ENCODE data around the gene MLLT3. TPM values are rescaled to one million over a fixed set of nuclear protein-coding genes. Genes with fewer than 3 reads are reported as not detected.

MLLT3 gene
- total RNA-seq, 2 experiments from 2014 or later, result 42.5 to 49.2 TPM

DNA sequence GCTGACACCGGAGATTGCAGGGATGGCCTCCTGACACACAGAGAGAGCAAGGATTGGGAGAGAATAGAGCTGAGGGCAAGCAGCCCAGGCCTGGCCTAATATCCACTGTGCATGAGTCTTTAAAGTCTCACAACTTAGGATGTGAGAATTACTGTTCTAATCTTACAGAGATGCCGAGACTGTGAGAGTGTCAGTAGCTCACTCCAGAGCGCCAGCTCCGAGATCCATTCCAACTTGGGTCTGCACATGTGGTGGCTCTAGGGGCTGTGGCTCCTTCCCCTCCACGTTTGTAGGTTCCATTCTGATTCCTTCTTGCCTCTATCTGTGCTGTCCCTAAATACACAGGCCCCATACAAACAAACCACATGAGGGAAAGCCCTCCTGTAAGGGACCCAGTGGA lies 304.6 kb downstream of the MLLT3 start:
- peaks cover 83% of the 10 kb centered on the region for H3K4me1 Mint-ChIP-seq
- no peaks in the 10 kb centered on the region for H3K9me3 Mint-ChIP-seq (ENCODE audit: low read depth)
- POLR2A ChIA-PET, result no interaction called here
- no peak for DNase-seq
- peak overlapping the region; percentile 14 for H3K27ac Mint-ChIP-seq
- peaks cover 9% of the 10 kb centered on the region for H3K36me3 Mint-ChIP-seq (ENCODE audit: low read depth)
- no peaks in the 10 kb centered on the region for H3K27me3 Mint-ChIP-seq
- ATAC-seq, result no peak
- intact Hi-C loops (cut with DNase I, micrococcal nuclease), result loop anchor here (5.0 kb wide), 3 partner anchors 75 to 340 kb away; no protein-coding TSS in a partner anchor
- no peak overlapping the region for H3K4me3 Mint-ChIP-seq
- CTCF ChIA-PET, result no interaction called here

DNA sequence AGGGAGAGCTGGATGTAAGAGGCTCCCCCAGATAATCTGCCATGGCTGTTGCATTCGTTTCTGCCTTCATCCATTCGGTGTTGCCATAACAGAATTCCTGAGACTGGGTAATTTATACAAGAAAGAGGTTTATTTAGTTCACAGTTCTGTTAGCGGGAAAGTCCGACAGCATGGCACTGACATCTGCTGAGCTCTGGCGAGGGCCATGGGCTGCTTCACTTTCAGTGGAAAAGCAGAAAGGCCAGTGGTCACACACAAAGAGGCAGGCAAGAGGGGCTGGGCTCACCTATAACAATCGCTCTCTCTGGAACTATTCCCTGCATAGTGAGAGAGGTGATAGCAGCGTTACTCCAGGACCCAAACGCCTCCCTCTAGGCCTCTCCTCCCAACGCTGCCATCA lies 305.9 kb downstream of the MLLT3 start:
- peaks cover 73% of the 10 kb centered on the region for H3K4me1 Mint-ChIP-seq
- DNase-seq (no peak), ATAC-seq (no peak)
- CTCF ChIA-PET, result interaction anchor here (0.8 kb wide), 1 partner anchor 16 kb away, joined by 3 read pairs; no protein-coding TSS in a partner anchor
- H3K27ac Mint-ChIP-seq, result peak overlapping the region; percentile 32
- no peaks in the 10 kb centered on the region for H3K27me3 Mint-ChIP-seq
- H3K9me3 Mint-ChIP-seq (ENCODE audit: low read depth), result no peaks in the 10 kb centered on the region
- POLR2A ChIA-PET, result no interaction called here
- peaks cover 3% of the 10 kb centered on the region for H3K36me3 Mint-ChIP-seq (ENCODE audit: low read depth)
- intact Hi-C loops (cut with DNase I, micrococcal nuclease), result loop anchor here (5.0 kb wide), 3 partner anchors 74 to 339 kb away; no protein-coding TSS in a partner anchor
- H3K4me3 Mint-ChIP-seq, result no peak overlapping the region

DNA sequence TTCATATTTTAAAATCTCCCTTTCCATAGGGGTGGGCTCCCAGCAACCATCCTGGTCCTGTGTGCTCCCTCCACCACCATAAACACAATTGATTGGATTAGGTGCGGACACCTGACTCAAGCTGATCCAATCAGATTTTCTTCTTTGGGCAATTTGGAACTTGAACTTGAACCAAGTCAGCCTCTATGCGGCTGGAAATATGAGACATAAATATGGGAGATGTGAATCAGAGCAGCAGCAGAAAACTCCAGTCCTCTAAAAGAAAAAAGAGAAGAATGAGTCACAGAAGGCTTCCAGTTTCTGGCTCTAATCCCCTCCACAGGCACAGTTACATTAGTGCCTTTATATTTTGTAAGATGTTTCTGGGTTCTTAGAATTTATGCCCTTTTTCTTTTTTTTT lies 306.6 kb downstream of the MLLT3 start:
- H3K27ac Mint-ChIP-seq, result peak overlapping the region; percentile 88
- peaks cover 3% of the 10 kb centered on the region for H3K36me3 Mint-ChIP-seq (ENCODE audit: low read depth)
- H3K4me1 Mint-ChIP-seq, result peaks cover 66% of the 10 kb centered on the region
- ATAC-seq, result peak; percentile 60
- no peak overlapping the region for H3K4me3 Mint-ChIP-seq
- no peaks in the 10 kb centered on the region for H3K9me3 Mint-ChIP-seq (ENCODE audit: low read depth)
- ChIA-PET POLR2A (no interaction called here), CTCF (interaction anchor here (0.9 kb wide), 1 partner anchor 25 kb away, joined by 3 read pairs; no protein-coding TSS in a partner anchor)
- DNase-seq, result peak; percentile 36
- H3K27me3 Mint-ChIP-seq, result no peaks in the 10 kb centered on the region
- intact Hi-C loops (cut with DNase I, micrococcal nuclease), result loop anchor here (1.0 to 5.0 kb wide), 8 partner anchors 16 to 715 kb away; partner anchors contain the start of gene HACD4 (in 1 of the 2)

DNA sequence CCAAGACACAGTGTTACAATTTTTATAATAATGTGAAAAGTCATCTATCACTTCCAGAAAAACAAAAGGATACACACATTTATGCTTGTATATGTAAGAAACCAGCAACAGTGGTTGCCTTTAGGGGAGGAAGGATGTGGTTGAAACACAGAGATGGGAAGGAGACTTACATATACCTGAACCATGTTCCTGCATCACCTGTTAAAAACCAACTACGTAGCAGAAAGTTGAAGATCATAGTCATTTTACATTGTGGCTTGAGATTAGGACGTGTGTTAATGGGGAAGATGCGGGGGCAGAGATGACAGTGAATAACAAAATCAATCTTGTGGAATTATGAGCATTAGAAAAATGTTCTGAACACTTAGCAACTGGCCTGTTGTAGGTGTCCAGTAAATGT lies 307.3 kb downstream of the MLLT3 start:
- H3K27me3 Mint-ChIP-seq, result no peaks in the 10 kb centered on the region
- H3K27ac Mint-ChIP-seq, result peak overlapping the region; percentile 88
- intact Hi-C loops (cut with DNase I, micrococcal nuclease), result loop anchor here (1.0 to 5.0 kb wide), 8 partner anchors 16 to 716 kb away; partner anchors contain the start of gene HACD4 (in 1 of the 2)
- H3K36me3 Mint-ChIP-seq (ENCODE audit: low read depth), result peaks cover 3% of the 10 kb centered on the region
- peaks cover 59% of the 10 kb centered on the region for H3K4me1 Mint-ChIP-seq
- ChIA-PET CTCF (interaction anchor here (0.7 to 0.9 kb wide), 2 partner anchors 13 to 25 kb away, joined by 3 read pairs; no protein-coding TSS in a partner anchor), POLR2A (no interaction called here)
- H3K9me3 Mint-ChIP-seq (ENCODE audit: low read depth), result no peaks in the 10 kb centered on the region
- no peak overlapping the region for H3K4me3 Mint-ChIP-seq
- ATAC-seq (peak; percentile 64), DNase-seq (peak; percentile 27)

DNA sequence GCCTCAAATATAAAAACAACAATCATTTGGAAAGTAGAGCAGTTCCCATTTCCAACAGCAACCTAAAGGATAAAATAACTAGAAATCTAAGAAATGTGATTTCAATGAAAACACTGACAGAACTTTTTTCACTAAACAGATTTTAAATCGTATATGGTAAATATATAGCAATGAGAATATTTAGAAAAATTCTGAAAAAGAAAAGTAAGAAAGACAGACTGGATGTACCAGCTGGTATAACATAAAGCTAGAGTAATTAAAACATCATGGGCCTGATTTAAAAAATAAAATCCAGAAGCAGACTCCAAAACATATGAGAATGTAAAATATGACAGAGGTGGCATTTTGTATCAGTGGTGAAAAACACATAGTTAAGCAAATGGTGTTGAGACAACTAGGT lies 308.9 kb downstream of the MLLT3 start:
- peaks cover 3% of the 10 kb centered on the region for H3K36me3 Mint-ChIP-seq (ENCODE audit: low read depth)
- intact Hi-C loops (cut with DNase I, micrococcal nuclease), result no loop called here
- H3K4me3 Mint-ChIP-seq, result no peak overlapping the region
- ChIA-PET POLR2A (no interaction called here), CTCF (no interaction called here)
- DNase-seq (no peak), ATAC-seq (no peak)
- no peak overlapping the region for H3K27ac Mint-ChIP-seq
- peaks cover 44% of the 10 kb centered on the region for H3K4me1 Mint-ChIP-seq
- no peaks in the 10 kb centered on the region for H3K27me3 Mint-ChIP-seq
- H3K9me3 Mint-ChIP-seq (ENCODE audit: low read depth), result no peaks in the 10 kb centered on the region

DNA sequence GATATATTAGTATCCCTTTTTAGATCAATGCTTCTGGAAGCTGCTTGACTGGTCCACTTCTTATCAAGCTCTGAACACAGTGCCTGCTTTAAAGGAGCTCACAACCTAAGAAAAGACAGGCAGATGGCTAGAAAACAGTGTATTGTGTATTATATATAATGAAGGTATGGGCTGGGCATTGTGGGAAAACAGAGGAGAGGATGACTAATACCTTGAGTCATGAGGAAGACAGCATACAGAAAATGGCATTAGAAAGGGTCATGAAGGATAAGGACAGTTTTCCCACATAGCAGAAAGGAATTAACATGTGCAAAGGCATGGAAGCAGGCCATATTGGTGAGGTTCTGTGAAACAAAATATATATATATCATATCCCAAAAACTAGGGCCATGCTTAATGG lies 309.6 kb downstream of the MLLT3 start:
- Mint-ChIP-seq H3K9me3 (ENCODE audit: low read depth) (no peaks in the 10 kb centered on the region), H3K4me3 (no peak overlapping the region), H3K27ac (no peak overlapping the region), H3K27me3 (no peaks in the 10 kb centered on the region), H3K36me3 (ENCODE audit: low read depth) (peaks cover 3% of the 10 kb centered on the region), H3K4me1 (peaks cover 38% of the 10 kb centered on the region)
- ChIA-PET CTCF (no interaction called here), POLR2A (no interaction called here)
- intact Hi-C loops (cut with DNase I, micrococcal nuclease), result no loop called here
- ATAC-seq (no peak), DNase-seq (no peak)

DNA sequence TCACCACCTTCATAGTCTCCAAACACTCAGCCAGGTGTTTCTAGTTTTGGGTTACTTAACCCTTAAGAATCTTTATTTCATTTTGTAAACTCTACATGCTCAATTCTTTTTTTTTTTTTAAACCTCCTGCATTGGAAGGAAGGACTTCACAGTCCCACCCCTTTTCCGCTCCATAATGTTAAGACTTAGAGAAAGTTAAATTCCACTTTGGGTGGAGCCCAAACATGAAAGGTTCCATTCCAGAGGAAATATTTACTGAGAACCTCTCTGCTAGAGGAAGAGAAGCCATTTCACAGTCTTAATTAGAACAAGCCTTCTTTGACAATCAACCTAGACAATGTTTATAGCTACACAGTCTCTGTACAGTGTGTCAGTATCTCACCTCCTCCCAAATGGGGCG lies 312.3 kb downstream of the MLLT3 start:
- no peaks in the 10 kb centered on the region for H3K27me3 Mint-ChIP-seq
- peaks cover 17% of the 10 kb centered on the region for H3K4me1 Mint-ChIP-seq
- intact Hi-C loops (cut with DNase I, micrococcal nuclease), result no loop called here
- DNase-seq (no peak), ATAC-seq (no peak)
- POLR2A ChIA-PET, result interaction anchor here (0.6 kb wide), 1 partner anchor 10 kb away, joined by 3 read pairs; no protein-coding TSS in a partner anchor
- no peaks in the 10 kb centered on the region for H3K36me3 Mint-ChIP-seq (ENCODE audit: low read depth)
- CTCF ChIA-PET, result interaction anchor here (1.3 kb wide), 1 partner anchor 10 kb away, joined by 4 read pairs; no protein-coding TSS in a partner anchor
- H3K9me3 Mint-ChIP-seq (ENCODE audit: low read depth), result no peaks in the 10 kb centered on the region
- no peak overlapping the region for H3K27ac Mint-ChIP-seq
- H3K4me3 Mint-ChIP-seq, result no peak overlapping the region

DNA sequence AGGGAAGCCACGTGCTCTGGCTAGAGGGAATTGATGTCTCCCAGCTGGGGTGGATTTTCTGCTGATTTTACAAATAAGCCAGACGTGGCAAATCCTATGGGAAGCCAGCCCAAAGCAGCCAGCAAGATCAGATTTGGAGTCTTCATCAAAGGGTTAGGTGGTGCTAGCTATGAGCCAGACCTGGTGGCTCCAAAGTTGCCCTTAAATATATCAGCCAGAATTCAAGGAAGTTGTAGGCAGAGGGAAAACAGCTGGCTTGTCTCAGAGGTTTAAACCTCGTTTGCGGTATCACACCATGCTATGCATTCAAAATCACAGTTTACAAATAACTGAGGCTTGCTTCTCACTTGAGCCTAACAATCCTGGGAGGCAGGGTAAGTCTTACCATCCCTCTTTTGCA lies 313.2 kb downstream of the MLLT3 start:
- Mint-ChIP-seq H3K4me1 (peaks cover 11% of the 10 kb centered on the region), H3K27ac (no peak overlapping the region), H3K36me3 (ENCODE audit: low read depth) (no peaks in the 10 kb centered on the region), H3K27me3 (no peaks in the 10 kb centered on the region), H3K4me3 (no peak overlapping the region), H3K9me3 (ENCODE audit: low read depth) (no peaks in the 10 kb centered on the region)
- CTCF ChIA-PET, result no interaction called here
- intact Hi-C loops (cut with DNase I, micrococcal nuclease), result no loop called here
- DNase-seq (no peak), ATAC-seq (no peak)
- POLR2A ChIA-PET, result no interaction called here

DNA sequence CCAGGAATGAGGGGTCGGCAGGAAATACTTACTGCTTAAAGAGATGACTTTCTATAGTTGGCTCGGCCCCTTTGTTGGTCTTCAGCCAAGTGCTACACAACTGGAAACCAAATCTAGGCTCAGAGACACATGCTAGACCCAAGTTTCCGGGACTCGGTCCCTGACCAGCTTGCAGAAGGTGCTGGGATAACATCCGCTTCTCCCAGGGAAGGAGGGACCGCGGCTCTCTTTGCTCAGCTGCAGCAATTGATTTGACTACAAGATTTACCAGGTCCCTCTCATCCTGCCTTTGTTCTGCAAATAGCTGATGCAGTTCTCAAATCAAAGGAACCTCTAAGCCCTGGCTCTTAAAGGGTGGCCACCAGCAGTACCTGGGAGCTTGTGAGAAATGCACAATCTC lies 314.7 kb downstream of the MLLT3 start:
- DNase-seq (no peak), ATAC-seq (no peak)
- H3K4me1 Mint-ChIP-seq, result peaks cover 3% of the 10 kb centered on the region
- H3K9me3 Mint-ChIP-seq (ENCODE audit: low read depth), result no peaks in the 10 kb centered on the region
- ChIA-PET POLR2A (no interaction called here), CTCF (interaction anchor here (1.2 to 1.6 kb wide), 2 partner anchors 14 to 17 kb away, joined by 3 read pairs; no protein-coding TSS in a partner anchor)
- no peak overlapping the region for H3K4me3 Mint-ChIP-seq
- H3K36me3 Mint-ChIP-seq (ENCODE audit: low read depth), result no peaks in the 10 kb centered on the region
- intact Hi-C loops (cut with DNase I, micrococcal nuclease), result no loop called here
- no peak overlapping the region for H3K27ac Mint-ChIP-seq
- no peaks in the 10 kb centered on the region for H3K27me3 Mint-ChIP-seq

DNA sequence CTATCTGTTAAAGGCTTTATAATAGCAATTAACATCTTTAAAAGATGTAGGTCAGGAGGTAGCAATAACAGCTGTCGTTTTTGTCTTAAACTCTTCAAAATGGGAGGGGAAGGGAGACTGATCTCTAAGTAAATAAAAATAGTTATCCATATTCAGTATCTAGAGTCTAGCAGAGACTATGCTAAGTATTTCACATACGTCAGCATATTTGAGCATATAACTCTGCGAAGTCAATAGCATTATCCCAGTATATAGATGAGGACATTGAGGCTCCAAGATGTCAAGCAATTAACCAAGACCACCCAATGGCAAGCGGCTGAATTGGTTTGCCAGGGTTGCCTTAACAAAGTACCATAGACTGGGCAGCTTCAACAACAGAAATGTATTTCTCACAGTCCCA lies 316.8 kb downstream of the MLLT3 start:
- no peaks in the 10 kb centered on the region for H3K36me3 Mint-ChIP-seq (ENCODE audit: low read depth)
- no peaks in the 10 kb centered on the region for H3K9me3 Mint-ChIP-seq (ENCODE audit: low read depth)
- ATAC-seq, result no peak
- no peak overlapping the region for H3K27ac Mint-ChIP-seq
- intact Hi-C loops (cut with DNase I, micrococcal nuclease), result no loop called here
- H3K4me1 Mint-ChIP-seq, result peaks cover 13% of the 10 kb centered on the region
- no peak overlapping the region for H3K4me3 Mint-ChIP-seq
- POLR2A ChIA-PET, result no interaction called here
- no peak for DNase-seq
- H3K27me3 Mint-ChIP-seq, result no peaks in the 10 kb centered on the region
- CTCF ChIA-PET, result no interaction called here

DNA sequence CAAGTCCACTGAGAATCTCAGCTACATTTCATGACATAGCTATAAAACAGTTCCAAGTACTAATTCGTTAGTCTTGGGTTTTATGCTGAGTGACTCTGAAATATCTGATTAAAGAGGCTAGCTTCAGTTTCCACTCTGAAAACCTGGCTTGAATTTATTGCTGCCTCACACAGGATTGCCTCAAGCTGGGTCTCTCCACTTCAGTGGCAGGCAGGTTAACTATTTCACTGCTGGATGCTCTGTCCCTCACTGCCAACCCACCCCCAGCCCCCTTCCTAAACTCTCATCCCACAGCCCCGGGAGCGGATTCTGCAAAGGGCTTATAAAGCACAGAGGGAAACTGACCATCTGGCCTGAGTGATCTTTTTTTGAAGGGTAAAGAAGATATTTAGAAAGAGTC lies 318.3 kb downstream of the MLLT3 start:
- DNase-seq (no peak), ATAC-seq (no peak)
- no peak overlapping the region for H3K27ac Mint-ChIP-seq
- no peaks in the 10 kb centered on the region for H3K9me3 Mint-ChIP-seq (ENCODE audit: low read depth)
- intact Hi-C loops (cut with DNase I, micrococcal nuclease), result no loop called here
- peaks cover 24% of the 10 kb centered on the region for H3K4me1 Mint-ChIP-seq
- ChIA-PET POLR2A (interaction anchor here (0.6 kb wide), 1 partner anchor 327 kb away, joined by 4 read pairs; no protein-coding TSS in a partner anchor), CTCF (interaction anchor here (1.0 kb wide), 1 partner anchor 19 kb away, joined by 3 read pairs; no protein-coding TSS in a partner anchor)
- H3K4me3 Mint-ChIP-seq, result no peak overlapping the region
- no peaks in the 10 kb centered on the region for H3K27me3 Mint-ChIP-seq
- no peaks in the 10 kb centered on the region for H3K36me3 Mint-ChIP-seq (ENCODE audit: low read depth)

DNA sequence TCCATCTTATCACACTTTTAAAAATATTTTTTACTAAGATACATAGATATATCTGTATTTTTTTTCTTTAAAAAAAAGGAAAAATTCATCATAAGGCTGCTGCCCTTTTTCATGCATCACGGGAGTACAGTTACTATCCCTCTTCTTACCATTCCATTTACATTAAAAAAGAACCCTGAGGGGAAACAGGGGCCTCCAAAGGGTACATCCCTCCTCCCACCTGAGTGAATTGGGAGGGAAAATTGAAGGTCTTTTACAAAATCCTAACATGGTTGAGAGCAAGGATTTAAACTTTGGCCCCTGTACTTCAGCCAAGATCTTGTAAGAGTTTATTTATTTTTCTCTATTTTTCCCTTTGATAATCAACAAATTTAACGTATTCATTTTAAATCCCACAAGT lies 319.2 kb downstream of the MLLT3 start:
- no peaks in the 10 kb centered on the region for H3K9me3 Mint-ChIP-seq (ENCODE audit: low read depth)

More for the DNA sequence above, 319.2 kb downstream of the MLLT3 start:
- ChIA-PET POLR2A (no interaction called here), CTCF (no interaction called here)
- H3K4me1 Mint-ChIP-seq, result peaks cover 24% of the 10 kb centered on the region
- no peak overlapping the region for H3K27ac Mint-ChIP-seq
- H3K4me3 Mint-ChIP-seq, result no peak overlapping the region
- ATAC-seq (no peak), DNase-seq (no peak)
- no peaks in the 10 kb centered on the region for H3K36me3 Mint-ChIP-seq (ENCODE audit: low read depth)
- no peaks in the 10 kb centered on the region for H3K27me3 Mint-ChIP-seq
- intact Hi-C loops (cut with DNase I, micrococcal nuclease), result no loop called here

Data from activated CD4-positive, alpha-beta T cell treated with anti-CD3 and anti-CD28 coated beads for 36 hours (primary cell).